ENCODE data around the gene PTAR1. TPM values are rescaled to one million over a fixed set of nuclear protein-coding genes. Genes with fewer than 3 reads are reported as not detected.

Gene PTAR1
- total and polyA plus RNA-seq, 11 donors = 5.8 to 37.4 (median 23.7) TPM

DNA sequence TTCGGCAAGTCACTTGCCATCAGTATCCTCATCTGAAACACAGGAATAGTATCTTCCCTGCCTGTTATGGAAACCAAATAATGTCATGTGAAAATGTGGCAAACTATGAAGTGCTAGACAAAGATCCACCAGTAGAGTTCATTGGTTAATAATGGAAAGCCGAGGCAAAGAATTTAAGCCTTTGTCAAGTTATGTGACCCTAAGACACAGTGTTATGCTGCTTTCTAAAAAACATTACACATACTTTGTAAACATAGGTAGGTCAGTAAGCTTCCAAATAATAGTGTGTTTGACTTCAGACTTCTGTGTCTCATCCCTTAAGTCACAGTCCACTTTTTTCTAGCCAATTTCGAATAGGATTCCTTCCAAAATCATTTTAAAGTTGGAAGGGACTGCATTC is 6.0 kb downstream of the PTAR1 start:
- no peak overlapping the region for H3K4me3 ChIP-seq
- ATAC-seq = no peak
- H3K27me3 ChIP-seq = no peaks in the 10 kb centered on the region
- 88 to 93% (median 89%) methylated on average over 3 of the region's 3 CpGs for WGBS, 4 donors
- H3K27ac ChIP-seq = no peak overlapping the region
- peaks cover 3 to 37% (median 19%) of the 10 kb centered on the region in 12 donors for H3K4me1 ChIP-seq
- no peaks in the 10 kb centered on the region for H3K9me3 ChIP-seq
- TF ChIP-seq, protein P1, sequence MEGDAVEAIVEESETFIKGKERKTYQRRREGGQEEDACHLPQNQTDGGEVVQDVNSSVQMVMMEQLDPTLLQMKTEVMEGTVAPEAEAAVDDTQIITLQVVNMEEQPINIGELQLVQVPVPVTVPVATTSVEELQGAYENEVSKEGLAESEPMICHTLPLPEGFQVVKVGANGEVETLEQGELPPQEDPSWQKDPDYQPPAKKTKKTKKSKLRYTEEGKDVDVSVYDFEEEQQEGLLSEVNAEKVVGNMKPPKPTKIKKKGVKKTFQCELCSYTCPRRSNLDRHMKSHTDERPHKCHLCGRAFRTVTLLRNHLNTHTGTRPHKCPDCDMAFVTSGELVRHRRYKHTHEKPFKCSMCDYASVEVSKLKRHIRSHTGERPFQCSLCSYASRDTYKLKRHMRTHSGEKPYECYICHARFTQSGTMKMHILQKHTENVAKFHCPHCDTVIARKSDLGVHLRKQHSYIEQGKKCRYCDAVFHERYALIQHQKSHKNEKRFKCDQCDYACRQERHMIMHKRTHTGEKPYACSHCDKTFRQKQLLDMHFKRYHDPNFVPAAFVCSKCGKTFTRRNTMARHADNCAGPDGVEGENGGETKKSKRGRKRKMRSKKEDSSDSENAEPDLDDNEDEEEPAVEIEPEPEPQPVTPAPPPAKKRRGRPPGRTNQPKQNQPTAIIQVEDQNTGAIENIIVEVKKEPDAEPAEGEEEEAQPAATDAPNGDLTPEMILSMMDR (IDR thresholded peaks at IDR 0.05) = no peak
- no peak for TF ChIP-seq POLR2A (IDR thresholded peaks at IDR 0.05)
- H3K36me3 ChIP-seq = peaks cover 0 to 18% (median 13%) of the 10 kb centered on the region in 9 donors
- intact Hi-C loops (cut with DNase I) = loop anchor here in 2 of 10 donors (10.0 kb wide), 2 partner anchors 121 to 511 kb away; no protein-coding TSS in a partner anchor
- DNase-seq = no peak

DNA sequence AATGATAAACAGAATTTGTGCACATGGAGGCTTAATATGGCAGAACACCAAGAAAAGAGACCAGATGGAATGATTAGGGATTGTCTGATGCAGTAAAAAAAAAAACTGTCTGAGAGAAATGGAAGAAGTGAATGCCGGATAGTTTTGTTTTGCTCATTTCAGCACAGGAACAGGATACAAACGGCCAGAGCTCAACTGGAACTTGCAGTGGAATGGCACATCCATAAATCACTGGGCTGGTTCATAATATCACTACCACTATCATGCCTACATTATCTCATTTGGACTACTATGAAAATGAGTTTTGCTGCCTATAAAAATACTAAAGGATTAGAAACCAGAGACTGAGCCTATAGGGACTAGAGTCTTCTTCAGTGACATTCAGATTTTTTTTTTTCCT is 9.7 kb downstream of the PTAR1 start:
- ATAC-seq (no peak), DNase-seq (no peak)
- TF ChIP-seq, protein P1 (IDR thresholded peaks at IDR 0.05) = no peak
- TF ChIP-seq POLR2A (IDR thresholded peaks at IDR 0.05) = no peak
- Histone ChIP-seq H3K27me3 (no peaks in the 10 kb centered on the region), H3K9me3 (no peaks in the 10 kb centered on the region), H3K27ac (no peak overlapping the region), H3K4me1 (peaks cover 0 to 34% (median 12%) of the 10 kb centered on the region in 12 donors), H3K4me3 (no peak overlapping the region), H3K36me3 (peaks cover 0 to 45% (median 22%) of the 10 kb centered on the region in 9 donors)
- intact Hi-C loops (cut with DNase I) = loop anchor here in 2 of 10 donors (10.0 kb wide), 2 partner anchors 125 to 515 kb away; no protein-coding TSS in a partner anchor
- 72 to 83% (median 76%) methylated on average over 2 of the region's 2 CpGs for WGBS, 4 donors

DNA sequence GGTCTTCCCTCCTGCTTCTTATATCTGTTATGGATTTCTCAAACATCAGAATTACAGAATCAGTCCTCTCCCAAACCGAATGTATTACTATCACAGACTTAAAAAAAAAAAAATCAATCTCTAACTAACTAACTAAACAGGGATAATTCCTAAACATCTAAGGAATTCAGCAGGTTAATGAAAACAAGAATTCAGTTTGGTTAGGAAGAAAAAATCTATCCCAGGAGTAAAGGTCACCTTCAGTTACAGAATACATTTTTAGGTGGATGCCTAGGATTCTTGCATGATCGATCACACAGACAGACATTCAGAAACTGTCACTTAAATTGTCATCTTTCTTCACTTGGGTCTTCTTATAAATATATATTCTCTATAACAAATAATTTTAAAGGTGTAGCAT is 11.5 kb downstream of the PTAR1 start:
- Histone ChIP-seq H3K4me3 (no peak overlapping the region), H3K36me3 (peaks cover 0 to 52% (median 36%) of the 10 kb centered on the region in 9 donors), H3K27me3 (no peaks in the 10 kb centered on the region), H3K4me1 (peaks cover 0 to 33% (median 12%) of the 10 kb centered on the region in 12 donors), H3K27ac (no peak overlapping the region), H3K9me3 (no peaks in the 10 kb centered on the region)
- ATAC-seq (no peak), DNase-seq (no peak)
- intact Hi-C loops (cut with DNase I) = loop anchor here in 1 of 10 donors (10.0 kb wide), 1 partner anchor 126 kb away; no protein-coding TSS in a partner anchor
- 70 to 78% (median 72%) methylated on average over 2 of the region's 2 CpGs for WGBS, 4 donors
- TF ChIP-seq POLR2A (IDR thresholded peaks at IDR 0.05) = no peak
- TF ChIP-seq, protein P1 (IDR thresholded peaks at IDR 0.05) = no peak

DNA sequence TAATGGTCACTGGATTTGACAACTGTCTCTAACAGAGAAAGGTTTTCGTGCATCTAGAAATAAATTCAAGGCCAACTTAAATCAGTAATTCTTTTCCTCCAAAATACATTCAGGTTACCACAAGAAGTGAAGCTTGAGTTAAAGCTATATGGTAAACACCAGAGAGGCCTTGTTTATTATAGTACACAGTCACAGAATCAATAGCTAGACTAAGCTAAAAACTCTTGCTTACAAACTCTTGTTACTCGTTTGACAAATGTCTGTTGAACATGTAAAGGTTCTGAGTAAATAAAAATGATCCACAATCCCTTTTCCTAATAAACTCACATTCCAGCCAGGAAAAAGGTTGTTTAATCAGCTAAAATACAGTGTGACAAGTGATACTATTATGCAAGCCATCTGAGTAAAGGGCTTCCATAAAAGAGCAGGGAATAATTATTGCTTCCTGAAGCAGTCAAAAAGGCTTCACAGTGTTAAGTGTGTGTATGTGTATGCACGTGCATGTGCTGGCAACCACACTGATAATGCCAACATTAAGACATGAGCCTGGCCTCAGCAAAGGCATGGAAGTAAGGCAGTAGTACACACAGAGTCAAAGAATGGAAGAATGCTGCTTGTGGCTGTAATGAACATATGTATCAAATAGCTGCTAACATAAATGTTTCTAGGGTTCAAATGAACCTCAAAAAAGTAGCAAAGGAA is 12.8 kb downstream of the PTAR1 start:
- no peaks in the 10 kb centered on the region for H3K9me3 ChIP-seq
- peaks cover 0 to 52% (median 36%) of the 10 kb centered on the region in 9 donors for H3K36me3 ChIP-seq
- no peak overlapping the region for H3K4me3 ChIP-seq
- intact Hi-C loops (cut with DNase I) = loop anchor here in 1 of 10 donors (10.0 kb wide), 1 partner anchor 128 kb away; no protein-coding TSS in a partner anchor
- no peak for TF ChIP-seq POLR2A (IDR thresholded peaks at IDR 0.05)
- TF ChIP-seq, protein P1 (IDR thresholded peaks at IDR 0.05) = no peak
- no peak for DNase-seq
- 48 to 56% (median 51%) methylated on average over 3 of the region's 3 CpGs for WGBS, 4 donors
- H3K4me1 ChIP-seq = peaks cover 0 to 33% (median 13%) of the 10 kb centered on the region in 12 donors
- no peak overlapping the region for H3K27ac ChIP-seq
- H3K27me3 ChIP-seq = no peaks in the 10 kb centered on the region
- ATAC-seq = peak in 1 of 4 donors; percentile 20
